Psoas muscle (tissue), 8 donors: ENCODE measurements around the gene RNF220. TPM values are rescaled to one million over a fixed set of nuclear protein-coding genes. Genes with fewer than 3 reads are reported as not detected.

Experiments used
- ATAC-seq, 4 donors: fragments of 200-7000 bp; cut with Tn5 transposase; one replicate each; pipeline ENCODE4 v1.9.1; 2020; ENCODE audit warnings: moderate library complexity in 3 of 4, mild to moderate bottlenecking in 2 of 4
- DNase-seq, 2 donors: peaks; one replicate each; pipeline ENCODE4 v3.0.0-alpha.2; 2020
- H3K27ac ChIP-seq: fragments of 200-600 bp; one replicate; pipeline ENCODE4 v1.8.0; 2022
- H3K27me3 ChIP-seq, 3 donors: fragments of 200-600 bp in 1 of 3; one replicate each; pipeline versions ENCODE4 v1.6.1 to v1.8.0; 2013 to 2022; ENCODE audit warnings: low read length in 2 of 3, mild to moderate bottlenecking in 2 of 3, moderate library complexity in 1 of 3; ENCODE audit not compliant: insufficient read depth in 3 of 3
- H3K36me3 ChIP-seq, 2 donors: fragments of 200-600 bp in 1 of 2; one replicate each; pipeline versions ENCODE4 v1.6.1 to v1.8.0; 2013 to 2022; ENCODE audit warnings: low read depth in 1 of 2, mild to moderate bottlenecking in 1 of 2, moderate library complexity in 1 of 2; ENCODE audit not compliant: insufficient read depth in 1 of 2
- H3K4me1 ChIP-seq: fragments of 200-600 bp; one replicate; pipeline ENCODE4 v1.8.0; 2022
- H3K4me3 ChIP-seq: fragments of 200-600 bp; one replicate; pipeline ENCODE4 v1.8.0; 2022; ENCODE audit warnings: mild to moderate bottlenecking
- H3K9me3 ChIP-seq: fragments of 200-600 bp; one replicate; pipeline ENCODE4 v1.8.0; 2022
- CTCF ChIP-seq: fragments of 200-600 bp; IDR thresholded peaks from one replicate; pipeline ENCODE4 v1.8.0; 2022; ENCODE audit warnings: antibody characterized with exemption
- WGBS, 3 donors: extraction: QIAGEN DNeasy Blood & Tissue Kit; methylation state at CpG; one replicate each; pipeline versions ENCODE4 v1.1.6 to v1.1.7; 2013; 5-methylcytosine and 5-hydroxymethylcytosine counted together
- intact Hi-C, 2 donors: fragments of 100-400 bp; cut with DNase I; formaldehyde crosslinking; loops; one replicate each; pipeline versions ENCODE4 v1.11.0 to v1.14.2; 2022
- polyA plus RNA-seq, 3 donors: library from polyadenylated mRNA; stranded (reverse); fragments of 200-250 nt; gene quantifications; one replicate each; pipeline ENCODE4 v1.2.3, GENCODE V29; 2013
- total RNA-seq, 4 donors: library from RNA; stranded (reverse); fragmentation: NEBNext Ultra II Directional in 2 of 4; extraction: Animal tissue kit (Norgen Biotek cat#: 25700) in 2 of 4; gene quantifications; one replicate each; pipeline versions ENCODE4 v1.2.1 to v1.2.4, GENCODE V29; 2021 to 2023
- donor health status: healthy with polysubstance abuse.
- donor health status: DM: no; HTN: no; CAD: no; lungs with moderate emphysema.
- donor health status: Bipolar disorder and iron deficiency.
- donor health status: healthy.
- donor health status: DM: yes; HTN: yes; CAD: no.
- donor health status: DM: no; HTN: no; CAD: no.
- donor health status: DM: no; HTN: no; CAD: no.
- donor health status: DM: yes; HTN: yes; CAD: no.

The RNF220 gene
- total and polyA plus RNA-seq, 7 donors: 61.1 to 133 (median 75.5) TPM

GRCh38 chr1:44437107-44437716 lies 32.2 kb downstream of the RNF220 start:
- ATAC-seq (no peak), DNase-seq (no peak)
- H3K36me3 ChIP-seq: no peaks in the 10 kb centered on the region
- no peak overlapping the region for H3K27ac ChIP-seq
- H3K9me3 ChIP-seq: no peaks in the 10 kb centered on the region
- H3K4me3 ChIP-seq: no peak overlapping the region
- 69 to 71% (median 69%) methylated on average over 8 of the region's 8 CpGs for WGBS, 3 donors
- intact Hi-C loops: no loop called here
- H3K27me3 ChIP-seq: peaks cover 2 to 4% (median 2%) of the 10 kb centered on the region in 3 donors
- H3K4me1 ChIP-seq: no peaks in the 10 kb centered on the region
- no peak for TF ChIP-seq CTCF

GRCh38 chr1:44442791-44443190 lies 37.7 kb downstream of the RNF220 start:
- Histone ChIP-seq H3K27me3 (peaks cover 0 to 4% (median 0%) of the 10 kb centered on the region in 3 donors), H3K4me1 (no peaks in the 10 kb centered on the region), H3K4me3 (no peak overlapping the region), H3K36me3 (no peaks in the 10 kb centered on the region), H3K9me3 (no peaks in the 10 kb centered on the region), H3K27ac (no peak overlapping the region)
- 86 to 91% (median 87%) methylated on average over 1 of the region's 1 CpG for WGBS, 3 donors
- no peak for DNase-seq
- intact Hi-C loops: no loop called here
- ATAC-seq: no peak
- no peak for TF ChIP-seq CTCF

- intact Hi-C loops: no loop called here
- Histone ChIP-seq H3K9me3 (no peaks in the 10 kb centered on the region), H3K36me3 (no peaks in the 10 kb centered on the region), H3K27me3 (no peaks in the 10 kb centered on the region), H3K27ac (no peak overlapping the region), H3K4me1 (no peaks in the 10 kb centered on the region), H3K4me3 (no peak overlapping the region)
- WGBS, 3 donors: 86 to 91% (median 87%) methylated on average over 6 of the region's 6 CpGs
- DNase-seq (no peak), ATAC-seq (no peak)
- TF ChIP-seq CTCF: no peak
Observed at GRCh38 chr1:44447051-44447810, 42.2 kb downstream of the RNF220 start.

- ATAC-seq: no peak
- intact Hi-C loops: no loop called here
- no peak for TF ChIP-seq CTCF
Observed at GRCh38 chr1:44453798-44454349, 48.8 kb downstream of the RNF220 start.

More at GRCh38 chr1:44453798-44454349, 48.8 kb downstream of the RNF220 start:
- H3K27me3 ChIP-seq: peaks cover 0 to 22% (median 3%) of the 10 kb centered on the region in 3 donors
- no peak overlapping the region for H3K4me3 ChIP-seq
- no peak for DNase-seq
- no peak overlapping the region for H3K27ac ChIP-seq
- no peaks in the 10 kb centered on the region for H3K36me3 ChIP-seq
- no peaks in the 10 kb centered on the region for H3K4me1 ChIP-seq
- no peaks in the 10 kb centered on the region for H3K9me3 ChIP-seq
